ENCODE results near the gene ISLR.
A peak's percentile ranks its signal among the peaks of the same experiment; 100 is the strongest.

The ISLR gene

GRCh38 chr15:74201710-74202420, 28.4 kb downstream of the ISLR start:
- Histone ChIP-seq H3K4me3 (ENCODE audit: low read depth, low read length) (no peak overlapping the region), H3K9me3 (ENCODE audit: control insufficient read depth, insufficient read depth, low read depth, low read length) (no peaks in the 10 kb centered on the region), H3K4me1 (ENCODE audit: control insufficient read depth, insufficient read depth, low read length) (peaks cover 43% of the 10 kb centered on the region), H3K27ac (ENCODE audit: extremely low read depth, low read depth, low read length) (peak overlapping the region; percentile 78; the same call in 1 of the 2 replicates), H3K36me3 (ENCODE audit: control insufficient read depth in 2 of 2, insufficient read depth in 1 of 2, low read length in 2 of 2) (no peaks in the 10 kb centered on the region)
- ChIA-PET POLR2A (interaction anchor here (1.0 to 3.1 kb wide), 9 partner anchors 8 to 80 kb away, joined by 3 to 21 read pairs (median 6); partner anchors contain the start of gene ISLR2), CTCF (interaction anchor here (0.6 to 3.5 kb wide), 14 partner anchors 10 to 230 kb away, joined by 3 to 22 read pairs (median 4); no protein-coding TSS in a partner anchor)
- TF ChIP-seq ZIC2 (tag by site-specific recombination; IDR thresholded peaks at IDR 0.05) (peak; percentile 70; the same call in 1 of the 2 replicates), ZNF274 (IDR thresholded peaks at IDR 0.05; ENCODE audit: low read length) (no peak), ZNF274 (tag by site-specific recombination; IDR thresholded peaks at IDR 0.05; ENCODE audit: borderline replicate concordance) (no peak), ZNF76 (tag by site-specific recombination; IDR thresholded peaks at IDR 0.05; ENCODE audit: borderline replicate concordance, low read depth) (0 out of 2 replicates have a peak, but pooled peaks have one; percentile 16), ZNF24 (tag by site-specific recombination; IDR thresholded peaks at IDR 0.05) (peak; percentile 28; the same call in 1 of the 2 replicates), KLF8 (tag by site-specific recombination; IDR thresholded peaks at IDR 0.05) (no peak), ZNF112 (tag by site-specific recombination; IDR thresholded peaks at IDR 0.05) (no peak), GLIS1 (tag by site-specific recombination; IDR thresholded peaks at IDR 0.05) (peak; percentile 78), ZNF707 (tag by site-specific recombination; IDR thresholded peaks at IDR 0.05) (no peak), ZNF18 (tag by site-specific recombination; IDR thresholded peaks at IDR 0.05) (no peak), PATZ1 (tag by site-specific recombination; IDR thresholded peaks at IDR 0.05) (0 out of 2 replicates have a peak, but pooled peaks have one; percentile 3), ZNF394 (tag by site-specific recombination; IDR thresholded peaks at IDR 0.05; ENCODE audit: borderline replicate concordance) (peak; percentile 42; the same call in 1 of the 2 replicates), OSR2 (tag by site-specific recombination; IDR thresholded peaks at IDR 0.05) (peak; percentile 13; the same call in 1 of the 2 replicates), PRDM1 (tag by site-specific recombination; IDR thresholded peaks at IDR 0.05) (0 out of 2 replicates have a peak, but pooled peaks have one; percentile 32), ZNF404 (tag by site-specific recombination; IDR thresholded peaks at IDR 0.05) (no peak)

GRCh38 chr15:74202452-74203401, 29.2 kb downstream of the ISLR start, which contains the start of gene STRA6:
TSS of gene STRA6 (minus strand) at chr15:74202787. CDS start at chr15:74202267, 520 bp downstream.
- Histone ChIP-seq H3K4me3 (ENCODE audit: low read depth, low read length) (no peak within 1 kb of the TSS), H3K27ac (ENCODE audit: extremely low read depth, low read depth, low read length) (peak within 1 kb of the TSS; percentile 78), H3K4me1 (ENCODE audit: control insufficient read depth, insufficient read depth, low read length) (peaks cover 42% of the 10 kb centered on the region), H3K36me3 (ENCODE audit: control insufficient read depth in 2 of 2, insufficient read depth in 1 of 2, low read length in 2 of 2) (no peaks in the 10 kb centered on the region), H3K9me3 (ENCODE audit: control insufficient read depth, insufficient read depth, low read depth, low read length) (no peaks in the 10 kb centered on the region)
- CTCF ChIA-PET = interaction anchor here (0.6 to 3.5 kb wide), 27 partner anchors 9 to 704 kb away, joined by 3 to 22 read pairs (median 4); partner anchors contain the start of gene FAM219B
- POLR2A ChIA-PET = interaction anchor here (0.8 to 3.1 kb wide), 15 partner anchors 9 to 149 kb away, joined by 3 to 21 read pairs (median 4); partner anchors contain the start of gene ISLR2
- TF ChIP-seq ZIC2 (tag by site-specific recombination; IDR thresholded peaks at IDR 0.05) (peak; percentile 69), ZNF560 (tag by site-specific recombination; IDR thresholded peaks at IDR 0.05; ENCODE audit: borderline replicate concordance) (no peak), KLF10 (tag by site-specific recombination; IDR thresholded peaks at IDR 0.05) (no peak), ZNF558 (tag by site-specific recombination; IDR thresholded peaks at IDR 0.05) (no peak), ZNF621 (tag by site-specific recombination; IDR thresholded peaks at IDR 0.05) (no peak), IKZF3 (tag by site-specific recombination; IDR thresholded peaks at IDR 0.05) (no peak; the same call in 1 of the 2 replicates), BCL11A (tag by site-specific recombination; IDR thresholded peaks at IDR 0.05; ENCODE audit: low read depth) (no peak), ZNF426 (tag by site-specific recombination; IDR thresholded peaks at IDR 0.05) (no peak), ZNF843 (tag by site-specific recombination; IDR thresholded peaks at IDR 0.05) (no peak), ZBTB11 (tag by site-specific recombination; conservative IDR thresholded peaks at IDR 0.05; ENCODE audit: low read depth) (peak; percentile 85), ZNF155 (tag by site-specific recombination; IDR thresholded peaks at IDR 0.05) (no peak)

All from HEK293 (cell line).